Measurements from ENCODE around the gene KLF11.

Gene KLF11

DNA sequence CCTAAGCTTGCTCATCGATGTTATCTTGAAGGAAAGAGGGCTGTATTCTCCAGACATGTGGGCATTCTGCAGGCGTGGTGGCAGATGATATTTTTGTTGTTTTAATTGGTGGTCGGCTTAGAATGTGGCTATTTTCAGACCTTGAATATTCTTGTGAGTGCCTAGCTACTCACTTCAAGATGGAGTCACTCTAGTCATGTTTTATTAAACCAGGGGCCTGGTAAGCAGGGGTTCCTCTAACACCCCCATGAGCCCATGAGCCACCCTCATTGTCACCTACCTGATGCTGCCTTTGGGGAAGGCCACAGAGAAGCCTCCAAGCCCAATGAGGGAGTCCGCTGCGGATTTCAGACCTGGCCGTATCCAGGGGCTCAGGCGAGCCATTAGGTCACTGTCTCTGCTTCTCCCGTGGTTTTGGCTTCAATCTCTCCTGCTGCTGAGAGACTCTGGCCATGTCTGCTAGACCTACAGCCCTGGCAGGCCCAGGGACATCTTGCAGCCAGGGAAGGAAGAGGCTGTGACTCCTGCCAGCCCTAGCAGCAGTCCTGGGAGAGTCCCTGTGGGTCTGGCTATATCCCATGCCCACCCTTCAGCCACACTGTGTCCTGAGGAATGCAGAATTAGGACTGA, 16.3 kb upstream of the KLF11 start:
- Histone ChIP-seq H3K23ac (ENCODE audit: low read length) (no peak overlapping the region), H3K4me3 (ENCODE audit: low read length) (no peak overlapping the region), H3K4me1 (ENCODE audit: control insufficient read depth, low read depth, low read length) (peaks cover 9% of the 10 kb centered on the region), H3K36me3 (ENCODE audit: control insufficient read depth, insufficient read depth, low read length) (no peaks in the 10 kb centered on the region), H2BK120ac (ENCODE audit: low read depth, low read length) (no peak overlapping the region), H4K5ac (ENCODE audit: low read length) (no peak overlapping the region), H2BK15ac (replicated peaks; ENCODE audit: low read depth) (no peak overlapping the region), H3K27me3 (ENCODE audit: insufficient read depth, low read length, poor library complexity) (no peaks in the 10 kb centered on the region), H3K18ac (ENCODE audit: low read length) (no peak overlapping the region), H3K9ac (ENCODE audit: low read length) (no peak overlapping the region), H2AK5ac (ENCODE audit: low read length) (no peak overlapping the region), H3K27ac (ENCODE audit: low read depth, low read length) (no peak overlapping the region), H3K79me2 (ENCODE audit: control insufficient read depth, insufficient read depth, low read length) (no peaks in the 10 kb centered on the region), H3K4me2 (ENCODE audit: low read length) (no peak overlapping the region), H4K8ac (ENCODE audit: low read depth, low read length) (no peak overlapping the region), H3K4ac (ENCODE audit: low read depth, low read length) (no peak overlapping the region), H3K79me1 (ENCODE audit: low read length) (no peaks in the 10 kb centered on the region), H3K56ac (ENCODE audit: low read length) (no peak overlapping the region), H2BK5ac (ENCODE audit: low read length) (no peak overlapping the region)
- no CpG with 5 or more reads among the region's 8 CpGs for WGBS (ENCODE audit: extremely low coverage, insufficient coverage, low lambda C conversion rate)
- DNase-seq, result no peak

DNA sequence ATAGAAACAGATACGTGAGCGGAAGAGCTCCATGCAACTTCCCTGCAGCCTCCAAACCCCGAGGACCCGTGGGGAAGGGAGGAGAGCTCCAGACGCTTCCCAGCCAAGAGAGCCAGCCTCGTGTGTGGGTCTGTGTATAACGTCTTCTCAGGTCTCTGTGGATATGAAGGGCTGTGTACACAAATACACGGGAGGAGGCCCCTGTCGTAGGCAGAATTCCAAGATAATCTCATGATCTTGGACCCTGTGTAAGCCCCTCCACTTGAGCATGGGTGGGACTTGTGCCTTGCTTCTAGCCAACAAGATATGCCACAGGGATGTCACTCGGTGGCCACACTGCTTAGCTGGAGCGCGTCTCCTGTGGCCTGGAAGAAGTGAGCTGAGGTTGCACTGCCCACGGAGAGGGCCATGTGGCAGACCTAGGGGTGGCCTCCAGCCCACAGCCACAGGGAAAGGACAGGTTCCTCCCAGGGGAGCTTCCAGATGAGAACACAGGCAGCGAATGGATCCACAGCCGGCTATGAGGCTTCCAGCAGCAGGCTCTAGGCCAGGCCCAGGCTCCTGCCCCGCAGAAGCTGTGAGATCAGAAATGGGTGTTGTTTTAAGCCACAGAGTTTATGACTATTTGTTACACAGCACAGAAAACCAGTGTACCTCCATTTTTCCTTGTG, 15.6 kb upstream of the KLF11 start:
- no peaks in the 10 kb centered on the region for H3K36me3 ChIP-seq (ENCODE audit: control insufficient read depth, insufficient read depth, low read length)
- WGBS (ENCODE audit: extremely low coverage, insufficient coverage, low lambda C conversion rate), result no CpG with 5 or more reads among the region's 16 CpGs
- no peak overlapping the region for H3K18ac ChIP-seq (ENCODE audit: low read length)
- no peak overlapping the region for H4K8ac ChIP-seq (ENCODE audit: low read depth, low read length)
- H3K27me3 ChIP-seq (ENCODE audit: insufficient read depth, low read length, poor library complexity), result no peaks in the 10 kb centered on the region
- no peak overlapping the region for H3K27ac ChIP-seq (ENCODE audit: low read depth, low read length)
- no peaks in the 10 kb centered on the region for H3K79me2 ChIP-seq (ENCODE audit: control insufficient read depth, insufficient read depth, low read length)
- peak overlapping the region; percentile 56 for H3K56ac ChIP-seq (ENCODE audit: low read length)
- no peak overlapping the region for H2AK5ac ChIP-seq (ENCODE audit: low read length)
- H2BK5ac ChIP-seq (ENCODE audit: low read length), result no peak overlapping the region
- no peak overlapping the region for H3K4ac ChIP-seq (ENCODE audit: low read depth, low read length)
- H2BK120ac ChIP-seq (ENCODE audit: low read depth, low read length), result no peak overlapping the region
- peak overlapping the region; percentile 80 for H3K23ac ChIP-seq (ENCODE audit: low read length)
- no peak overlapping the region for H3K4me3 ChIP-seq (ENCODE audit: low read length)
- H3K9ac ChIP-seq (ENCODE audit: low read length), result no peak overlapping the region
- H3K4me1 ChIP-seq (ENCODE audit: control insufficient read depth, low read depth, low read length), result peaks cover 9% of the 10 kb centered on the region
- no peak overlapping the region for H4K5ac ChIP-seq (ENCODE audit: low read length)
- no peak overlapping the region for H3K4me2 ChIP-seq (ENCODE audit: low read length)
- no peak overlapping the region for H2BK15ac ChIP-seq (replicated peaks; ENCODE audit: low read depth)
- no peaks in the 10 kb centered on the region for H3K79me1 ChIP-seq (ENCODE audit: low read length)
- no peak for DNase-seq

DNA sequence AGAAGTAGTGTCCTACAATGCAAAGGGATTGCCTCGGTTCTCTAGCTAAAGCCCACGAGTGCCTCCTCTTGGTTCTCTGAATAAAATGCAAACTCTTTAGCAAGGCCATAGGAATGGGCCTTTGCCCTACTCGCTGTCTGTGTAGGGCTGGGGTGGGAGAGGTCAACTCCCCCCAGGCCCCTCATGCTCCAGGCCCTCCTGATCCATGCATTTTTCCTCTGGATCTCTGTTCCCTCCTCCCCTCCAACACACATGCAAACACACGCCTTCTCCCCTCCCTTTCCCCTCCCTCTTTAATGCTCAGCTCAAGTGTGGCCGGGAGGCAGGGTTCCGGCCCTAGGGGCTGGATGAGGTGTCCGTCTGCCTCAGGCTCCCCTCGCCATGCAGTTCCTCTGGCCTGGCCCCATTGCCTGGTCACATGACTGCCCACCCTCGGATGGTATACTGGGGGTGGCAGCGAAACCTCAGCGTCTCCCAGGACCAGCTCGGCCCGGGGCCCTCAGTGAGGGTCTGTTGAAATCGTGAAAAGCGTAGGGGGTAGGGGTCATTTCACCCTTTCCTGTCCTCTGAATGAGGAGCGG, 14.9 kb upstream of the KLF11 start:
- Histone ChIP-seq H3K4ac (ENCODE audit: low read depth, low read length) (peak overlapping the region; percentile 1), H3K79me1 (ENCODE audit: low read length) (no peaks in the 10 kb centered on the region), H3K4me2 (ENCODE audit: low read length) (no peak overlapping the region), H2BK120ac (ENCODE audit: low read depth, low read length) (no peak overlapping the region), H2BK15ac (replicated peaks; ENCODE audit: low read depth) (no peak overlapping the region), H3K79me2 (ENCODE audit: control insufficient read depth, insufficient read depth, low read length) (no peaks in the 10 kb centered on the region), H3K27me3 (ENCODE audit: insufficient read depth, low read length, poor library complexity) (no peaks in the 10 kb centered on the region), H3K9ac (ENCODE audit: low read length) (no peak overlapping the region), H3K56ac (ENCODE audit: low read length) (peak overlapping the region; percentile 79), H3K27ac (ENCODE audit: low read depth, low read length) (no peak overlapping the region), H3K4me1 (ENCODE audit: control insufficient read depth, low read depth, low read length) (peaks cover 9% of the 10 kb centered on the region), H3K18ac (ENCODE audit: low read length) (peak overlapping the region; percentile 1), H3K36me3 (ENCODE audit: control insufficient read depth, insufficient read depth, low read length) (no peaks in the 10 kb centered on the region), H3K23ac (ENCODE audit: low read length) (no peak overlapping the region), H3K4me3 (ENCODE audit: low read length) (no peak overlapping the region), H2BK5ac (ENCODE audit: low read length) (no peak overlapping the region), H4K5ac (ENCODE audit: low read length) (no peak overlapping the region), H4K8ac (ENCODE audit: low read depth, low read length) (no peak overlapping the region), H2AK5ac (ENCODE audit: low read length) (no peak overlapping the region)
- WGBS (ENCODE audit: extremely low coverage, insufficient coverage, low lambda C conversion rate), result no CpG with 5 or more reads among the region's 16 CpGs
- peak; percentile 64 for DNase-seq

DNA sequence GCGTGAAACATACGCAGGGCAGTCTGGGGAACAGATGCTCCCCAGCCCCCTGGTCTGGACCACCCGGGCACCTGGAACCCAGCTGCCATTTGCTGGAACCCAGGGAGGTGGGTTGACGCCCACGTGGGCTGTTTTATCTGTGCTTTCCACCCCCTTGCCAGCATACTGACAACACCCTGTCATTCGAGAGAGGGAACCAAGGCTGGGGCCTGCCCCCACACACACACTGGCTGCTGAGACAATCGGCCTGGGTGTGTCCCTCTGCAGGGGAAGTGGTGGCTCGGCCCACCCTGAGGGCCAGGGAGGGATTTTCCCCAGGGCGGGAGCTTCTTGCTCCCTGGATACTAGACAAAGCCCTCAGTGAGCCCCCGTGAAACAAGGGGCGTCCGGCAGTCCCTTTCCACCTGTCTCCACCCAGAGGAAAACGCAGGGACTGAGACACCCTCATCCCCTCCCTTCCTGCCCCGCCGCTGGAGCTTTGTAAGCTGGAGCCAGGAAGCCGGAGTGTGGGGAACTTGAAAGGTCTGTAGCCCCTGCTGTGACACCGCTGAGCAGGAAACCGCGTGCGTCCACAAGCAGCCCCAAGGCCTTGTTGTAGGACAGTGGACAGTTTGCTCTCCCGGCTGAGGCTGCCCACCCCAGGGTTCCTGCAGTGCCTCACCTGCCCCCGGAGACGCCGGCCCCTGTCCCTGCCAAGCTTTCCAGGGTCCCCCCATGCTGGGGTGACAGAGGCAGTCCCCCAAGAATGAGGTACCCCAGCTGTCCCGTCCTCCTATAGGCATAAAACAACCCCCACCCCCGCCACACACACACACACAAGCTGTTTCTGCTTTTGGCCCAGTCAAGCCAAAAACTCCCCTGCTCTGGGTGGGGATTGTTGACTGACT, 14.1 kb upstream of the KLF11 start:
- H3K27ac ChIP-seq (ENCODE audit: low read depth, low read length), result no peak overlapping the region
- H3K4ac ChIP-seq (ENCODE audit: low read depth, low read length), result no peak overlapping the region
- H4K5ac ChIP-seq (ENCODE audit: low read length), result no peak overlapping the region
- H2AK5ac ChIP-seq (ENCODE audit: low read length), result no peak overlapping the region
- H3K18ac ChIP-seq (ENCODE audit: low read length), result peak overlapping the region; percentile 11
- no peak overlapping the region for H2BK5ac ChIP-seq (ENCODE audit: low read length)
- no peak overlapping the region for H2BK15ac ChIP-seq (replicated peaks; ENCODE audit: low read depth)
- H2BK120ac ChIP-seq (ENCODE audit: low read depth, low read length), result no peak overlapping the region
- peak; percentile 61 for DNase-seq
- H3K9ac ChIP-seq (ENCODE audit: low read length), result peak overlapping the region; percentile 23
- H3K4me2 ChIP-seq (ENCODE audit: low read length), result no peak overlapping the region
- H3K4me3 ChIP-seq (ENCODE audit: low read length), result no peak overlapping the region
- H3K4me1 ChIP-seq (ENCODE audit: control insufficient read depth, low read depth, low read length), result peaks cover 9% of the 10 kb centered on the region
- H3K79me2 ChIP-seq (ENCODE audit: control insufficient read depth, insufficient read depth, low read length), result no peaks in the 10 kb centered on the region
- no peak overlapping the region for H3K23ac ChIP-seq (ENCODE audit: low read length)
- WGBS (ENCODE audit: extremely low coverage, insufficient coverage, low lambda C conversion rate), result no CpG with 5 or more reads among the region's 26 CpGs
- H3K27me3 ChIP-seq (ENCODE audit: insufficient read depth, low read length, poor library complexity), result no peaks in the 10 kb centered on the region
- H3K79me1 ChIP-seq (ENCODE audit: low read length), result no peaks in the 10 kb centered on the region
- H3K56ac ChIP-seq (ENCODE audit: low read length), result peak overlapping the region; percentile 79
- H3K36me3 ChIP-seq (ENCODE audit: control insufficient read depth, insufficient read depth, low read length), result no peaks in the 10 kb centered on the region
- no peak overlapping the region for H4K8ac ChIP-seq (ENCODE audit: low read depth, low read length)

DNA sequence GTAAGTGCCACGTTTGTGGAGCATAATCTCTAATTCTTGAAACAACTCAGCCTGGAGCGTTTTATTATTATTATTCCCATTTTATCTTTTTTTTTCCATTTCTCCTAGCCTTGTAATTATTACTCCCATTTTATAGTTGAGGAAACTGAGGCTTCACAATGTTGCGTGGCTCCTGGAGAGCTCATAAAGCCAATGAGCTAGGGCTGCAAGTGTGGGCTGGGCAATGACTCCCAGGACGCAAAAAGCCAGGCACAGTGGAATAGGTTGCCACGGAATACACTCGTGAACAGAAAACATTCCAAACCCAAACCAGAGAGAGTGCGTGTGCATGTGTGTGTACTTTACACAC, 13.5 kb upstream of the KLF11 start:
- no CpG with 5 or more reads among the region's 7 CpGs for WGBS (ENCODE audit: extremely low coverage, insufficient coverage, low lambda C conversion rate)
- no peak overlapping the region for H3K4me3 ChIP-seq (ENCODE audit: low read length)
- H2BK15ac ChIP-seq (replicated peaks; ENCODE audit: low read depth), result no peak overlapping the region
- no peaks in the 10 kb centered on the region for H3K27me3 ChIP-seq (ENCODE audit: insufficient read depth, low read length, poor library complexity)
- peaks cover 9% of the 10 kb centered on the region for H3K4me1 ChIP-seq (ENCODE audit: control insufficient read depth, low read depth, low read length)
- no peaks in the 10 kb centered on the region for H3K79me1 ChIP-seq (ENCODE audit: low read length)
- H3K4ac ChIP-seq (ENCODE audit: low read depth, low read length), result no peak overlapping the region
- DNase-seq, result no peak
- H3K36me3 ChIP-seq (ENCODE audit: control insufficient read depth, insufficient read depth, low read length), result no peaks in the 10 kb centered on the region
- no peak overlapping the region for H3K23ac ChIP-seq (ENCODE audit: low read length)
- no peak overlapping the region for H3K18ac ChIP-seq (ENCODE audit: low read length)
- no peak overlapping the region for H2BK120ac ChIP-seq (ENCODE audit: low read depth, low read length)
- no peaks in the 10 kb centered on the region for H3K79me2 ChIP-seq (ENCODE audit: control insufficient read depth, insufficient read depth, low read length)
- no peak overlapping the region for H4K5ac ChIP-seq (ENCODE audit: low read length)
- H2BK5ac ChIP-seq (ENCODE audit: low read length), result no peak overlapping the region
- H2AK5ac ChIP-seq (ENCODE audit: low read length), result no peak overlapping the region
- H3K27ac ChIP-seq (ENCODE audit: low read depth, low read length), result no peak overlapping the region
- H3K9ac ChIP-seq (ENCODE audit: low read length), result no peak overlapping the region
- H3K56ac ChIP-seq (ENCODE audit: low read length), result no peak overlapping the region
- H4K8ac ChIP-seq (ENCODE audit: low read depth, low read length), result no peak overlapping the region
- H3K4me2 ChIP-seq (ENCODE audit: low read length), result no peak overlapping the region
